ENCODE measurements around the gene MISP.

DNA sequence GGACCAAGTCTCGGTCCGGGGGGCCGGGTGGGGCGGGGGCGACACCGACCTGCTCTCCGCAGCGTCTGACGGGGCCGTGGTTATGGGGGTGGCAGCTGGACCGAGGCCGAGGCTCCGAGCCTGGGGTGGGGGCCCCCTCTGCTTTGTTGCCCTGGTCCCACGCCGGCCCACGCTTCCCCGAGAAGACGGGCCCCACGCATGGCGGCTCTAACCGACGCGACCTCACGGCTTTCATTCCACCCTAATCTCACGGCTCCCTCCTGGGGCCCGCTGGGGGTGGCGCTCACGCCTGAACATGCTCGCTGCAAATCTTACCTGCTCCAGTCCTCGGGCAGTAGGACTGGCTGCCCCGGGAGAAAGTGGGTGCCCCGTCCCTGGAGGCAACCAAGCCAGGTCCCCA lies 14.8 kb upstream of the MISP start:
- TF ChIP-seq, protein P1, sequence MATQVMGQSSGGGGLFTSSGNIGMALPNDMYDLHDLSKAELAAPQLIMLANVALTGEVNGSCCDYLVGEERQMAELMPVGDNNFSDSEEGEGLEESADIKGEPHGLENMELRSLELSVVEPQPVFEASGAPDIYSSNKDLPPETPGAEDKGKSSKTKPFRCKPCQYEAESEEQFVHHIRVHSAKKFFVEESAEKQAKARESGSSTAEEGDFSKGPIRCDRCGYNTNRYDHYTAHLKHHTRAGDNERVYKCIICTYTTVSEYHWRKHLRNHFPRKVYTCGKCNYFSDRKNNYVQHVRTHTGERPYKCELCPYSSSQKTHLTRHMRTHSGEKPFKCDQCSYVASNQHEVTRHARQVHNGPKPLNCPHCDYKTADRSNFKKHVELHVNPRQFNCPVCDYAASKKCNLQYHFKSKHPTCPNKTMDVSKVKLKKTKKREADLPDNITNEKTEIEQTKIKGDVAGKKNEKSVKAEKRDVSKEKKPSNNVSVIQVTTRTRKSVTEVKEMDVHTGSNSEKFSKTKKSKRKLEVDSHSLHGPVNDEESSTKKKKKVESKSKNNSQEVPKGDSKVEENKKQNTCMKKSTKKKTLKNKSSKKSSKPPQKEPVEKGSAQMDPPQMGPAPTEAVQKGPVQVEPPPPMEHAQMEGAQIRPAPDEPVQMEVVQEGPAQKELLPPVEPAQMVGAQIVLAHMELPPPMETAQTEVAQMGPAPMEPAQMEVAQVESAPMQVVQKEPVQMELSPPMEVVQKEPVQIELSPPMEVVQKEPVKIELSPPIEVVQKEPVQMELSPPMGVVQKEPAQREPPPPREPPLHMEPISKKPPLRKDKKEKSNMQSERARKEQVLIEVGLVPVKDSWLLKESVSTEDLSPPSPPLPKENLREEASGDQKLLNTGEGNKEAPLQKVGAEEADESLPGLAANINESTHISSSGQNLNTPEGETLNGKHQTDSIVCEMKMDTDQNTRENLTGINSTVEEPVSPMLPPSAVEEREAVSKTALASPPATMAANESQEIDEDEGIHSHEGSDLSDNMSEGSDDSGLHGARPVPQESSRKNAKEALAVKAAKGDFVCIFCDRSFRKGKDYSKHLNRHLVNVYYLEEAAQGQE (IDR thresholded peaks at IDR 0.05; ENCODE audit: insufficient replicate concordance, low read depth): no peak
- TF ChIP-seq, protein P2, sequence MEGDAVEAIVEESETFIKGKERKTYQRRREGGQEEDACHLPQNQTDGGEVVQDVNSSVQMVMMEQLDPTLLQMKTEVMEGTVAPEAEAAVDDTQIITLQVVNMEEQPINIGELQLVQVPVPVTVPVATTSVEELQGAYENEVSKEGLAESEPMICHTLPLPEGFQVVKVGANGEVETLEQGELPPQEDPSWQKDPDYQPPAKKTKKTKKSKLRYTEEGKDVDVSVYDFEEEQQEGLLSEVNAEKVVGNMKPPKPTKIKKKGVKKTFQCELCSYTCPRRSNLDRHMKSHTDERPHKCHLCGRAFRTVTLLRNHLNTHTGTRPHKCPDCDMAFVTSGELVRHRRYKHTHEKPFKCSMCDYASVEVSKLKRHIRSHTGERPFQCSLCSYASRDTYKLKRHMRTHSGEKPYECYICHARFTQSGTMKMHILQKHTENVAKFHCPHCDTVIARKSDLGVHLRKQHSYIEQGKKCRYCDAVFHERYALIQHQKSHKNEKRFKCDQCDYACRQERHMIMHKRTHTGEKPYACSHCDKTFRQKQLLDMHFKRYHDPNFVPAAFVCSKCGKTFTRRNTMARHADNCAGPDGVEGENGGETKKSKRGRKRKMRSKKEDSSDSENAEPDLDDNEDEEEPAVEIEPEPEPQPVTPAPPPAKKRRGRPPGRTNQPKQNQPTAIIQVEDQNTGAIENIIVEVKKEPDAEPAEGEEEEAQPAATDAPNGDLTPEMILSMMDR (IDR thresholded peaks at IDR 0.05; ENCODE audit: insufficient read depth, low read length): no peak
